GM03348 (cell line): ENCODE measurements around the gene SLC25A26.

ENCODE experiments used
- DNase-seq: peaks from one replicate; pipeline ENCODE4 v3.0.0; 2012; ENCODE audit warnings: low spot score

The SLC25A26 gene

DNA sequence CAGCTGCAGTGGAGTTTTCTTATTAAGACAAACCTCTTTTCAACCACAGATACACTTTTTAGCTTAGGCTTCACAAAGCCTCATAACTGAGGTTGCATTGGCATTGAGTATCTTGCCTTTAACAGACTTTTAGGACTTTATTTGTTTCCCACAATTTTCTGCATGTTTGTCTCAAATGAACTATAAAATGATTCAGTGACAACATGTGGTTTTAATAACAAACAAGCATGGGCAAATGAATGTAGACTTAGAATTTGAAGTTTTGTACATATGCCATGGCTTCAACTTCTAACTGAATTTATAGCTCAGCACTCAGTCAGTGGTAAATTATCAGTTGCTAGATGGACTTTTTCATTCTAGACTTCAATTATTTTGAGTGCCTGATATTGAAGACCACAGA, 101.6 kb downstream of the SLC25A26 start:
- DNase-seq = peak; percentile 17

DNA sequence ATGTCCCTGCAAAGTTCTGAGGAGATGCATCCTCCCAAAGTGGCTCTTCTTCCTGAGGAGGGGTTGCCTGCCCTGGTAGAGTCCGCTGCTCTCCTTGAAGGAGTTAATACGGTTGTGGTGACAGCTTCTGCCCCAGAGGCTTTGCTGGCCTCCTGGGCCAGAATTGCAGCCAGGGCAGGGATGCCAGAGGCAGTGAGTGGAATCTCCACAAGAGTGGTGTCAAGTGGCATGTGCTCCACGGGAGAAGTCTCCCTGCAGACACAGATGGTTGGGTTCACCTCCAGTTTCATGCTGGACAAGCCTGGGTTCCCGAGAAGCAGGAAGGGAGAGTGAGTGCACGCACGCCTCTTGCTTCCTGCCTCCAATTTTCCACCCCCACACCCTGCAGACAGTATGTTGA, 105.5 kb downstream of the SLC25A26 start:
- DNase-seq = no peak

DNA sequence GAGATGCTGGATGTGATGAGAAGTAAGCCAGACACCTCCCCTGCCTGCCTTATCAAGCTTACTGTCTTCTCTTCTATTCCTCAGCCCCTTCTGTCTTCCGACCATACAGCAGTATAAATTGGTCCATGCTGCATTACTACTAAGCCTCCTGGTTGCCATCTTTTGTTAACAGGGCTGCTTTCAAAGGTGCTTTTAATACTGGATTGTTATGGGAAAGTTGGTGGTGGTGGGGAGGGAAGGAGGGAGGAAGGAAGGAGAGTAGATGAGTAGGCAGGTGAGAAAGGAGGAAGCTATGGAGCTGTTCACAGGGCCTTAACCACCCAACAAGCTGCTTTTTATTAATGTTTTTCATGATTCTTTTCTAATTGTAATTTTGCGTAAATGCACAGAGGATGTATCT, 114.9 kb downstream of the SLC25A26 start:
- DNase-seq = no peak

- DNase-seq = peak; percentile 14
Observed at GRCh38 chr3:66336333-66336766, 115.5 kb downstream of the SLC25A26 start.

DNA sequence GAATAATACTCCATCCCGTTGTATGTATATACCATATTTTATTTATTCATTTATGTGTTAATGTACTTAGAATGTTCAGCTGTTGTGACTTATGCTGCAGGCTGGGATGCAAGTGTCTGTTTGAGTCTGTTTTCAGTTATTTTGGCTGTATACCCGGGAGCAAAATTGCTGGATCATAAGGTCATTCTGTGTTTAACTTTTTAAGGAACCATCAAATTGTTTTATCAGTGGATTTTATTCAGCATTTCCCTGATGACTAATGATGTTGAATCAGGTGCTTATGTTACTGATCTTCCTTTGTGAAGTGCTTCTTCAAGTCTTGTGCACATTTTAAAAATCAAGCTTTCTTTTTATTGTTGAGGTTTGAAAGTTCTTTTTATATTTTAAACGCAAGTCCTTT, 118.1 kb downstream of the SLC25A26 start:
- no peak for DNase-seq

GRCh38 chr3:66342717-66343356, 122.0 kb downstream of the SLC25A26 start:
- peak; percentile 19 for DNase-seq

- DNase-seq = no peak
Observed at GRCh38 chr3:66344391-66344811, 123.6 kb downstream of the SLC25A26 start.

DNA sequence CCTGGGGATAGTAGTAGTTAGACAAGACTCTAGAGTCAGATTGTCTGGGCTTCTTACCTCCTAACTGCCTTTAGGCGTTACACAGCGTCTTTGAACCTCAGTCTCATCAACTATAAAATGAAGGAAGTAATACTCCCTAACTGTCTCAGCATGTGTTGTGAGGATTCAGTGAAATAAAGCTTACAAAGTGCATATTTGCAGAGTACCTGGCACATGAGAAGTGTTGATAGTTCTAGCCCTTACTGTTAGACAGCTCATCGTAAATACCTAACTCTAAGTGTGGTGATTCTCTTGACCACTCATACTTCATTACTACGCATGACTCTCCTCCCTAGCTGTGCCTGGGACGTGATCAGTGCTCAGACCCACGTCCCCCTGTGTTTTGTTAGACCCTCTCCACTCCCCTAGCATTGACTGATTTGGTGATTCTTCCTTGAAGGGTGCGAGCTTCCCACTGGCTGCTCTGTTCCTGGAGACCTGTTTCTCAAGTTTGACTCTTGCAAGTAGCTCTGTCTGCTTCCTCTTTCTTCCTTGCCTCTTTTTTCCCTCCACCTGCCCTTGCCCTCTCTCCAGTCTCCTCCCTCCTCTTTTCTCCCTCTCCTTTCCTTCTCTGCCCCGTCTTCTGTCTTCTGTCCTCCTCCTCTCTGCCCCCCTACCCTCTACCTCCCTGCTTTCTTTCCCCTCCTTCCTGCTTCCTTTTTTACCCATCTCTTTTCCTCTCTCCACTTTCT, 124.2 kb downstream of the SLC25A26 start:
- DNase-seq = peak; percentile 12

- DNase-seq = no peak
Observed at GRCh38 chr3:66348704-66349103, 127.9 kb downstream of the SLC25A26 start.

DNA sequence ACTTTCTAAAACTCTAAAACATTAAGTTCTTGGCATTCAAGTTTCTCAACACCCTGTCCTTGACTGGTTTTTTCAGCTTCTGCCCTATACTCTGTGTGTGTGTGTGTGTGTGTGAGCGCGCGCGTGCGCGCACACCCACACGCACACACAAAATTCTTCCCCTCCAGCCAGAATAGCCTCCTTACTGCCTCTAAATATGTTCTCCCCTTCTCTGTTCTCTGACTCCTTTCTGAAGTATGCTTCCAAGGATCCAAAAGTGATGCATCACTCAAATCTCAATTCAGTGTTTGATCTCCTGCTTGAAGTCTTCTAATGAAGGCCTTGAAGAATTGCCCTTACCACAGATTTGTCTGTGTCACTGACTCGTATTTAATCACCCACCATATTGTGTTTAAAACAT, 129.8 kb downstream of the SLC25A26 start:
- no peak for DNase-seq

- DNase-seq = no peak
Observed at GRCh38 chr3:66353039-66353438, 132.2 kb downstream of the SLC25A26 start.

DNA sequence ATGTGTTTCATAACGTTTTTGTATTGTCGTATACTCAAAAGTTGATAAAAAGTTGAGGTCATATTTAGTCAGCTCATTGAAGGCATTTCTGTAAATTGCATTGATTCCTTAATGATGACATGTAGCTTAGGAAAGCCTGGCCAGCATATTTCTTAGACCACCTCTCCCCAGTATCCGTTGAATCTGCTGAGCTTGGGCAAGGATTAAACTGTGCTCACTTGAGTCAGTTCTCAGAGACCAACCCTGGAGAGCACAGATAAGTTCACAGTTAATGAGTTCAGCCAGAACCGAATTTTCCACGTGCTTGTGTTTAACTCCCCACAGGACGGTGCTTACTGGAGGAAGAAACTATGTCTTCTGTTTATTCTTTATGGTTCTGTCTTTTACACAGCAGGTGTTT, 132.7 kb downstream of the SLC25A26 start:
- no peak for DNase-seq

- no peak for DNase-seq
Observed at GRCh38 chr3:66354001-66354400, 133.2 kb downstream of the SLC25A26 start.

DNA sequence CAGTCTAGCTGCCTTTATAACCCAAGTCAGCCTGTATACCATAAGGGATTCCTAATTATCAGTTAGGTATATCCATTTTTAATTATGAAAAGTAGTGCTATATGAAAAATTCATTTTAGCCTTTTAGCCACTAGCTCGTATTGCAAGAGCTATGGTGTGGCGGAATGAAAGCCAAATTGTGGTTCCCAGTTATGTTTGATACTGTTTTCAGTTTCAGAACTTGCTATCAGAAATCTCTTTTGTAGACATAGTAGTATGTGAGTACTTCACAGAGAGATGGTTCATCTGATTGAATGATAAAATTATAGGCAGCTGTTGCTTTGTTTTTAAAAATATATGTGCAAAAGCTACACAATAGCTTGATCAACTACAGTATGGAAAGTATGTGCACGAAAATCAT, 134.6 kb downstream of the SLC25A26 start:
- no peak for DNase-seq

- no peak for DNase-seq
Observed at GRCh38 chr3:66355997-66356396, 135.2 kb downstream of the SLC25A26 start.

GRCh38 chr3:66361356-66361755, 140.6 kb downstream of the SLC25A26 start:
- no peak for DNase-seq

- no peak for DNase-seq
Observed at GRCh38 chr3:66362541-66362941, 141.7 kb downstream of the SLC25A26 start.

DNA sequence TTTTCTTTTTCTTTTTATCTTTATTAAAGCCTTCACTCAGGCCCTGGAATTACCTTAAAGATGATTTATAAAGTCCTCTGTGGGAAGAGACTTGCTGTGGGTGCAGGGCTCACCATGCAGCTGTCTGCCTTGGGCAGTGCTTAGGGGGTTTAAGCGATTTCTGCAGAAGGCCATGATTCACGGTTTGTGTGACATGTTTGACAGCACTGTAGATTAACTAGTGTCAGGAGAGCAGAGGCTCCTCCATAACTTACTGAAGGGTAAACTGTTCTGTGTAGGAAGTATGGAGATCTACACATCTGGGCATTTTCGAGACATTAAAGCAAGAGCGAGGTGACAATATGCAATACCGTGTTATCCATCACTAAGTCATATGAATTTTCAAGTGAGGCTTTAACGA, 142.3 kb downstream of the SLC25A26 start:
- no peak for DNase-seq

DNA sequence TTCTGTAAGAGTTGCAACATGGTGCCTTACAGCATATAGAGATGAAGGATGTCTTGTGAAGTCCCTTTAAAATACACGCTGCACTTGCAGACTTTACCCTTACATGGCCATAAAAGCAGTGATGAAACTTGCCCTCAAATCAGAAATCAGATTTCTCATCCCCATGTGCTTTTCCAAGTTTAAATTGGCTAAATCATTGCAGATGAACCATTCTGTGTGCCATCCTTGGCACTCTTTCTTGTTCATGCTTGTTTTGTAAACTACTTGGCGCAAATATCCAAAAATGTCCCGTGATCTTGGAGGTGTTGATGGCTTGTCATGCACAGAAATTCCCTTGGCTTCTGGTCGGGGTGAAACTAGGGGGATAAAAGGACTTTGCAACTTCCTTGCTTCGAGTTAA, 144.3 kb downstream of the SLC25A26 start:
- DNase-seq = no peak

GRCh38 chr3:66366747-66367146, 145.9 kb downstream of the SLC25A26 start:
- no peak for DNase-seq

- DNase-seq = no peak
Observed at GRCh38 chr3:66367979-66368378, 147.2 kb downstream of the SLC25A26 start.

GRCh38 chr3:66370179-66370578, 149.4 kb downstream of the SLC25A26 start:
- DNase-seq = no peak

- no peak for DNase-seq
Observed at GRCh38 chr3:66371432-66371831, 150.6 kb downstream of the SLC25A26 start.
